Superior temporal gyrus (tissue), 1 donor: ENCODE data around the gene MDFIC.

Experiments
- DNase-seq: peaks from one replicate; pipeline ENCODE4 v3.0.0-alpha.2; 2016; ENCODE audit errors: extremely low spot score

MDFIC gene

GRCh38 chr7:114953724-114954123 is 31.8 kb downstream of the MDFIC start:
- no peak for DNase-seq

DNA sequence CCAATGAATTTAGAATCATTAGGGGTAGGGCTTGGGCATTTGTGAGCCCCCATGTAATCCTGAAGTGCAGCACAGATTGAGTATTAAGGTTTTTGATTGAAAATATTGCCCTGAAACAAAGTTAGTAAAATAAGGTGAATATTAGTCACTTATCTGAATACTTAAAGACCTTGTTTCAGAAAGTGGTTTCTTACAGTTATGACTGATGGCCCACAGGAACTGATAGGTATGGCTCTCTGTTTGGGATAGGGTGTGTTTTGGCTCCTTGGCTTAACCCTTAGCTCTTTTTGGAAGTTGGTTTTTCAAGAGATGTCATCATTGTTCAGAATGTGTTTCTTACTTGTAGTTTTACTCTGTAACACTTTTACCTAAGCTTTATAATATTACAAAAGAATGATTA is 34.8 kb downstream of the MDFIC start:
- DNase-seq = no peak

DNA sequence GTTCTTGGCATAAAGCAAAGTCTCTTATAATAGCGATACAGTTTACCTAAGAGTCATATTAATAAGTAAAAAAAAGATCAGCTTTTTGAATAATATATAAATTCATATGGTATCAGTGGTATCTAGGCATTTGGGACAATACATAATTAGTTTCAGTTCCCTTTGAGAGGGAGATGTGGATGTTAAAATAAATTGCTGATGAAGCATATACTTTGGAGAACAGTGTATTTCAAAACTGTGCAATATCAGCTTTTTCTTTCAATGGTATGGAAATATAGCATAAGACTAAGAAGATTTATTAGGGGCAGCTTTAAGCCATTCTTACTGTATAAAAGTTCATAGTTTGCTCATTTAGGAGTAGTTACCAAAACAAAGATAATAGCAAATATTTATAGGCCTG is 35.5 kb downstream of the MDFIC start:
- no peak for DNase-seq

GRCh38 chr7:114959931-114960330 is 38.0 kb downstream of the MDFIC start:
- no peak for DNase-seq

GRCh38 chr7:114962441-114962840 is 40.5 kb downstream of the MDFIC start:
- no peak for DNase-seq

DNA sequence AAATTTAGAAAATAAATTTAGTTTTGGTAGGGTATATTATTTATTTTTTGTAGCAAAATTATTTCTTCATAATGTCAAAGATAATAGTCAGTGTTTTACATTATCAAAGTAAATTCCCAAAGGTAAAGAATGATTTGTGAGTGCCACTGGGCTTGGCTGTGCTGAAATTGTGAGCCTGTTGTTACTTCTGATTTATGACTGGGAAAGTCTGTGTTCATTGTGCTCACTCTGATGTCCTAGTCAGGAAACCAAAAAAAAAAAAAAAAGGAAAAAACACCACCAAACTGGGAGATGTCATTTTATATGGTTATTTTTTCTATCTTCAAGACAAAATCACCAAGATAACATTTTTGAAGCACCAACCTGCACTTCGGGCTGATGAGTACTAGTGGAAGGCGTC is 44.3 kb downstream of the MDFIC start:
- no peak for DNase-seq

- DNase-seq = no peak
These were observed 47.2 kb downstream of the MDFIC start for GRCh38 chr7:114969096-114969495.

DNA sequence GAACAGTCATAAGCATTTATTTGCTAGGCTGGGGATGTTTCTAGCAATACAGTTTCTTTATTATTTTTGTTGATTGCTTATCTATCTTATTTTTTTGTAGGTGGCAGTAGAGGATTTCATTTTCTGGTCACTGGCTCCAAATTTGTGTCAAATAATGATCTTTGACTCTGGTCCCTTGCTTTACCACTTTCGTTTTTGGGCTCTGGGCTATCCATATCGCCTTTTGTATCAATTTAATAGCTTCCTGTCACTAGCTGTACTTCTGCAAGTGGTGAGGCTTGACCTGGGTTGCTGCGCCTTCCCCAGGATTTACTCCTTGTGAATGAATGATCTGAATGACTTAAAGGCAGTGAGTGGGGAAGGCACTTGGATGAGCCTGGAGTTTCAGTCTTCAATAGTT is 48.4 kb downstream of the MDFIC start:
- DNase-seq = no peak

DNA sequence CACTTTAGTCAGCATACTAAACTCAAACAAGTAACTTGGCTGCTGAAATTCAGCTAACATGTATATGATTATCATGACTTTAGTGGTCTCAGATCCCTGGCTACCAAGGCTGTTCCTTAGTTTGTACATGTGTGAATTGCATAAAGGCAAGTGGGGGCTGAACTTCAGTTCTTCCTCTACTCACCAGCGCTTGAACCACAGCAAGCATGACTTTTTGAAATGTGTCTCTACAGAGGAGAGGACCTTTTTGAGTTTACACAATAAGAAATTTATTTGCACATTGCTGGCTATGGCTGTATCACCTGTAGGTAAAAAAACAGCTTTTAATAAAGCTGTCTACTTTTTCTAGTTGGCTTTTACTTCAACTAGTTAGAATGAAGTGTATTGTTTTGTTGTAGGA is 48.8 kb downstream of the MDFIC start:
- no peak for DNase-seq

GRCh38 chr7:114972567-114972966 is 50.7 kb downstream of the MDFIC start:
- no peak for DNase-seq

DNA sequence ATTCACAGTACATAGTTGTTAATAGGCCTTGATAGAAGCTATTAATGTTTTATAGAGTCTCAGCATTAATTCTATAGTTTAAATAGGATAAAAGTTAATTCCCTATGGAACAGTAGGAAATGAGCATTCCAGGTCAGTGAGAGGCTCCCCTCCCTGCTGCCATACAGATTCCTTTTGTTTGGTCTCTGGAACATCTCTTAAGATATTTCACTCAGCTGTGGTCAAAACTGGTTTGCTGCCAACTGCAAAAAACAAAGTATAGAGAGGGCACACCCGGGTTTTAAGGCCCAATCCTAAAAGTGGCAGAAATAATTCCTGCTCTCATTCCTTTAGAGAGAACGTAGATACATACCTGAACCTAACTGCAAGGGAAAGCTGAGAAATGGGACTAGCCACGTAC is 51.3 kb downstream of the MDFIC start:
- no peak for DNase-seq

- DNase-seq = no peak
These were observed 53.5 kb downstream of the MDFIC start for GRCh38 chr7:114975401-114975800.

- DNase-seq = no peak
These were observed 54.8 kb downstream of the MDFIC start for GRCh38 chr7:114976666-114977065.

DNA sequence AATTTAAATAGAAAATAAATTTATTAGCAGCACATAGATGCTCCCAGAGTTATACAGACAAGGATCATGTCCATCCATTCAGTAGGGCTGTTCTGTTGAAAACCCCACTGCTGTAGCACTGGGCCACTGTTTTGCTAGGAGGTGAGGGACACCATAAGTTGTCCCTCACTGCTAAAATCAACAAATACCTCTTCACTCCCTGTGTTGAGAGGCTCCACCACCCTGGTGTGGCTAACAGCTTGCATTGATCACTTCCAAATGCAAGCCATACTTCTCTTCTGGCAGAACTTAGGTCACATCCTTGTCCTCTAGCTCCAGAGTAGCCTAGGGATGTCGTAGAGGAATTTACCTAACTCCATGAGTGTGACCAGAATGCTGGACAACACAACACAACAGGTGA is 55.4 kb downstream of the MDFIC start:
- no peak for DNase-seq

- DNase-seq = no peak
These were observed 57.5 kb downstream of the MDFIC start for GRCh38 chr7:114979388-114979787.

GRCh38 chr7:114979803-114980507 is 58.1 kb downstream of the MDFIC start:
- DNase-seq = no peak

- no peak for DNase-seq
These were observed 59.4 kb downstream of the MDFIC start for GRCh38 chr7:114981323-114981722.

DNA sequence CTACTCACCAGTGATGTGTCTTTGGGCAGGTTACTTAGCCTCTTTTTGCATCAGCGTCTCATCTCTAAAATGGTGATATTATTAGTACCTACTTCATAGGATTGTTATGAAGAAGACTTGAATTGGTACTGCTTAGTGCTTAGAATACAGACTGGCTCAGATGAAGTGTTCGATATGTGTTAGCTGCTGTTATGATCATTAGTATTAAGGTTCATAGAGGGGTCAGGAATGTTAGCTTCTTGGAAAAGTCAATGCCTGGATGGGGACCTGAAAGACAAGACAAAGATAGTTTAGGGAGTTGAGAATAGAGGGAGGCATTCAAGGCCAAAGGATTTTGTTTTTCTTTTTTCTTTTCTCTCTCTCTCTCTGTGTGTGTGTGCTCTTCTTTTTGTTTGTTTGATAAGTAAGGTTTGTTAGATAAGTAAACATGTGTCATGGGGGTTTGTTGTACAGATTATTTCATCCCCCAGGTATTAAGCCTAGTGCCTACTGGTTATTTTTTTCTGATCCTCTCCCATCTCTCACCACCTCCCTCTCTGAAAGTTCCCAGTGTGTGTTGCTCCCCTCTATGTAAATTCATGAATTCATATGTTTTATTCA is 63.3 kb downstream of the MDFIC start:
- no peak for DNase-seq

GRCh38 chr7:114986190-114987180 is 64.6 kb downstream of the MDFIC start:
- DNase-seq = no peak

- DNase-seq = no peak
These were observed 66.1 kb downstream of the MDFIC start for GRCh38 chr7:114988026-114988425.

DNA sequence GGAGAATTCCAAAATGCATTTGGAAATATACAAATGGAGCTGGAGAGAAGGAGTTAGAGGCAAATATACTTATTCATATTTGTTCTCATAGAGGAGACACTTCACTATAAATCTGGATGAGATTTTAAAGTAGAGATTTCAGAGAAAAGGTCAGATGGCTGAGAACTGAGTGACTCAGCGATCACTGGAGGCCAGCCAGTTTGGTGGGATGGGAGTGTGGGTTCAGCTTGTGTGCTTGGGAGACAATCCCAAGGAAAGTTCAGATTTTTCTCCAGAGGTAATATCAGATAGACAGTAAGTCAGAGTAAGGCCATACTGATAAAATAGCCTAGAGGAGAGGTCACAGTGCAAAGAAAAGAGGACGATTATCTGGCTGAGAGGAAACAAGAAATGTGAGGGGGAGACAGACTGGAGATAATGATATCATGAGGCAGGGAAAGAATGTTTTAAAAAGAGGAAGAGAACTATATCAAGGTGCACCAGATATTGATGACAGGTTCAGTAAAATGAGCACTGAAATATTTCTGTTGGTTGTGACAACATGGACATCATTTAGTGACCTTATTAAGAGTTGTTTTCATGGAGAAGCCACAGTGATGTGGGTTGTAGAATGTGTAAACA is 67.0 kb downstream of the MDFIC start:
- no peak for DNase-seq

- no peak for DNase-seq
These were observed 67.6 kb downstream of the MDFIC start for GRCh38 chr7:114989531-114989930.
